OCI-LY1 (cell line): ENCODE measurements around the gene SYT1.

ENCODE experiments used
- H2AFZ ChIP-seq: fragments of 200-600 bp; sonication (generic), shearing (Covaris generic); 2 replicates; pipeline ENCODE4 v1.6.0; 2014; ENCODE audit warnings: antibody characterized with exemption, mild to moderate bottlenecking, low read length
- H3F3A ChIP-seq: fragments of 200-600 bp; sonication (generic), shearing (Covaris generic); 2 replicates; pipeline ENCODE4 v1.6.0; 2014; ENCODE audit warnings: mild to moderate bottlenecking, antibody characterized with exemption, low read length, moderate library complexity; ENCODE audit not compliant: insufficient read depth
- H3K27ac ChIP-seq: fragments of 200-600 bp; sonication (generic); 2 replicates; pipeline ENCODE4 v1.5.1; 2014; ENCODE audit warnings: low read length, mixed run types, mild to moderate bottlenecking, low read depth; ENCODE audit not compliant: poor library complexity, severe bottlenecking
- H3K27me3 ChIP-seq: fragments of 200-600 bp; sonication (generic); 2 replicates; pipeline ENCODE4 v1.6.0; 2014; ENCODE audit warnings: antibody characterized with exemption, mild to moderate bottlenecking, low read length, moderate library complexity; ENCODE audit not compliant: insufficient read depth
- H3K36me3 ChIP-seq: fragments of 200-600 bp; sonication (generic); 2 replicates; pipeline ENCODE4 v1.6.1; 2014; ENCODE audit warnings: mild to moderate bottlenecking, antibody characterized with exemption, low read length, moderate library complexity, mixed read lengths; ENCODE audit not compliant: insufficient read depth
- H3K4me1 ChIP-seq: fragments of 200-600 bp; sonication (generic); 2 replicates; pipeline ENCODE4 v1.5.1; 2014; ENCODE audit warnings: mild to moderate bottlenecking, low read length, moderate library complexity; ENCODE audit not compliant: insufficient read depth, severe bottlenecking
- H3K4me2 ChIP-seq: fragments of 200-600 bp; sonication (generic), shearing (Covaris generic); 2 replicates; pipeline ENCODE4 v1.6.1; 2014; ENCODE audit warnings: low read length
- H3K4me3 ChIP-seq: fragments of 200-600 bp; sonication (generic); 2 replicates; pipeline ENCODE4 v1.5.1; 2014; ENCODE audit warnings: low read length, low read depth, mild to moderate bottlenecking, mixed read lengths; ENCODE audit not compliant: poor library complexity, severe bottlenecking
- H3K79me2 ChIP-seq: fragments of 200-600 bp; shearing (Covaris generic); 2 replicates; pipeline ENCODE4 v1.6.1; 2016; ENCODE audit warnings: mixed run types, low read length, mixed read lengths; ENCODE audit not compliant: insufficient read depth
- H3K9ac ChIP-seq: fragments of 200-600 bp; sonication (generic), shearing (Covaris generic); 2 replicates; pipeline ENCODE4 v1.6.1; 2014; ENCODE audit warnings: mild to moderate bottlenecking, low read length, mixed read lengths
- H3K9me2 ChIP-seq: fragments of 200-600 bp; sonication (generic), shearing (Covaris generic); 2 replicates; pipeline ENCODE4 v1.6.1; 2014; ENCODE audit warnings: low read depth, mild to moderate bottlenecking, low read length, mixed read lengths
- H3K9me3 ChIP-seq: fragments of 200-600 bp; shearing (Covaris generic); 2 replicates; pipeline ENCODE4 v1.6.1; 2014; ENCODE audit warnings: low read length, mixed read lengths
- H4K20me1 ChIP-seq: fragments of 200-600 bp; sonication (generic), shearing (Covaris generic); 2 replicates; pipeline ENCODE4 v1.6.0; 2016; ENCODE audit warnings: mild to moderate bottlenecking, low read length; ENCODE audit not compliant: insufficient read depth
- EZH2 ChIP-seq: fragments of 200-600 bp; sonication (generic), shearing (Covaris generic); IDR thresholded peaks from 2 replicates; pipeline ENCODE4 v1.8.0; 2017; ENCODE audit warnings: borderline replicate concordance, mixed run types, mild to moderate bottlenecking, antibody characterized with exemption, low read length, moderate library complexity, mixed read lengths
- TF ChIP-seq, protein P1 (sequence below): fragments of 200-600 bp; sonication (generic), shearing (Covaris generic); IDR thresholded peaks from 2 replicates; pipeline ENCODE4 v1.5.1; 2017; ENCODE audit warnings: mild to moderate bottlenecking, antibody characterized with exemption, low read length, moderate library complexity, mixed read lengths

Gene SYT1

DNA sequence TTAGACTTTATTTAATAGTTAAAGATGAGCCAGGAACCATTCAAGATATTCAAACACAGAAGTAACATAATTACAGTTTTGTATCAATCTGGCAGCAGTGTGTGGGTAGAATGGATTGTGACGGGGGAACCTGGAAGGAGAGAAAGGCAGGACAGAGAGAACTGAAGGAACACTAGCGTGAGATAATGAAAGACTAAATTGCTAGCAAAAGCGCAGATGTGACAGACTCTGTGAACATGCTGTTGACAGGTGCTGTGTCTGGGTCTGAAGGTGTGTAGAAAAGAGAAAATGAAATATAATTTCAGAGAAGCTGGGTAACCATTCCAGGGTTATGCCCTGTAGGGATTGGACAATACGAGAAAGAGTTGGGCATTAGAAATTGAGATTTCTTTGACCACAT lies 372.3 kb downstream of the SYT1 start:
- no peak overlapping the region for H3K4me3 ChIP-seq
- H3F3A ChIP-seq, result no peaks in the 10 kb centered on the region
- H3K9me2 ChIP-seq, result no peaks in the 10 kb centered on the region
- no peaks in the 10 kb centered on the region for H3K4me1 ChIP-seq
- no peak overlapping the region for H3K27ac ChIP-seq
- no peak overlapping the region for H3K9ac ChIP-seq
- no peaks in the 10 kb centered on the region for H4K20me1 ChIP-seq
- H3K4me2 ChIP-seq, result no peak overlapping the region
- no peaks in the 10 kb centered on the region for H3K79me2 ChIP-seq
- H2AFZ ChIP-seq, result no peak overlapping the region
- no peak for TF ChIP-seq EZH2
- TF ChIP-seq, protein P1, sequence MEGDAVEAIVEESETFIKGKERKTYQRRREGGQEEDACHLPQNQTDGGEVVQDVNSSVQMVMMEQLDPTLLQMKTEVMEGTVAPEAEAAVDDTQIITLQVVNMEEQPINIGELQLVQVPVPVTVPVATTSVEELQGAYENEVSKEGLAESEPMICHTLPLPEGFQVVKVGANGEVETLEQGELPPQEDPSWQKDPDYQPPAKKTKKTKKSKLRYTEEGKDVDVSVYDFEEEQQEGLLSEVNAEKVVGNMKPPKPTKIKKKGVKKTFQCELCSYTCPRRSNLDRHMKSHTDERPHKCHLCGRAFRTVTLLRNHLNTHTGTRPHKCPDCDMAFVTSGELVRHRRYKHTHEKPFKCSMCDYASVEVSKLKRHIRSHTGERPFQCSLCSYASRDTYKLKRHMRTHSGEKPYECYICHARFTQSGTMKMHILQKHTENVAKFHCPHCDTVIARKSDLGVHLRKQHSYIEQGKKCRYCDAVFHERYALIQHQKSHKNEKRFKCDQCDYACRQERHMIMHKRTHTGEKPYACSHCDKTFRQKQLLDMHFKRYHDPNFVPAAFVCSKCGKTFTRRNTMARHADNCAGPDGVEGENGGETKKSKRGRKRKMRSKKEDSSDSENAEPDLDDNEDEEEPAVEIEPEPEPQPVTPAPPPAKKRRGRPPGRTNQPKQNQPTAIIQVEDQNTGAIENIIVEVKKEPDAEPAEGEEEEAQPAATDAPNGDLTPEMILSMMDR, result no peak
- H3K27me3 ChIP-seq, result no peaks in the 10 kb centered on the region
- H3K36me3 ChIP-seq, result no peaks in the 10 kb centered on the region
- no peaks in the 10 kb centered on the region for H3K9me3 ChIP-seq

DNA sequence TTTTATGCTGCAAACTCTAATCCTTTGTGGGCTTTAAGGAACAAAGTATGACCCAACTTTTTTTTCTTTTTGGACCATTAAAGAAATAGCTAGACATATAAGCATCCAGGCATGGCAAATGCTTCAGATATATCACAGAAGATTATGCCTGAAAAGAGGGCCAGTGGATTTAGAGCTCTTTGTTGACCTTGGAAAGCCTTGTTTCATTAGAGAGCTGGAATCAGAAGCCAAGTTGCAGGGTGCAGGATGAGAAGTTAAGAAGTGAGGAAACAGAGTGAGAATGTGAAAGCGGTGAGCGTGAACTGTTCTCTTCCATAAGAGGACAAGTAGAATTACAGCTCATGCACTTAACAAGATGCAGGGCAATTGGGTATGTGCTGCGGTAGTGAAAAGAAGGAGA lies 373.7 kb downstream of the SYT1 start:
- TF ChIP-seq, protein P1, result no peak
- TF ChIP-seq EZH2, result no peak
- no peaks in the 10 kb centered on the region for H3K4me1 ChIP-seq
- H3K9me2 ChIP-seq, result no peaks in the 10 kb centered on the region
- H3K79me2 ChIP-seq, result no peaks in the 10 kb centered on the region
- no peaks in the 10 kb centered on the region for H3K36me3 ChIP-seq
- H3K9ac ChIP-seq, result no peak overlapping the region
- H3K27me3 ChIP-seq, result no peaks in the 10 kb centered on the region
- no peaks in the 10 kb centered on the region for H3K9me3 ChIP-seq
- no peak overlapping the region for H3K27ac ChIP-seq
- no peak overlapping the region for H3K4me2 ChIP-seq
- H4K20me1 ChIP-seq, result no peaks in the 10 kb centered on the region
- no peak overlapping the region for H2AFZ ChIP-seq
- H3K4me3 ChIP-seq, result no peak overlapping the region
- no peaks in the 10 kb centered on the region for H3F3A ChIP-seq

DNA sequence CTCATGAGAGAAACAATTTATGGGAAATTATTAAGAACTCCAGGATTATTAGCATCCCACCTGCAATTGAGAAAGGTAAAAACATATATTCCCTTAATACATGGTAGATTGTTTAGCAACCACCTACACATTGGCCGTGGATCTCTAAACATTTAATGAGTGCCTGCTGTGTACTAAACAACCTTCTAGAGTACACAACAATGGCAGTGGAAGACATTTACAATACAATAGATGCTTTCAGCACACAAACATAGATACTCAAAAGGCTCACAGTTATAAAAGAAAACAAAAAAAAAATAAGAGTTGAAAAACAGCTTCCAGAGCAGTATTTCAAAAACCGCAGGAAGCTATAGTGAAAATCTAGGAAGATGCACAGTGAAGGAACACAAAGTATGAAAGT lies 382.9 kb downstream of the SYT1 start:
- no peak for TF ChIP-seq EZH2
- TF ChIP-seq, protein P1, result no peak
- H3K27me3 ChIP-seq, result no peaks in the 10 kb centered on the region
- no peak overlapping the region for H3K4me2 ChIP-seq
- no peaks in the 10 kb centered on the region for H3K4me1 ChIP-seq
- H3K9me2 ChIP-seq, result no peaks in the 10 kb centered on the region
- H3K9ac ChIP-seq, result no peak overlapping the region
- no peak overlapping the region for H3K27ac ChIP-seq
- H3K9me3 ChIP-seq, result no peaks in the 10 kb centered on the region
- H2AFZ ChIP-seq, result no peak overlapping the region
- H3K36me3 ChIP-seq, result no peaks in the 10 kb centered on the region
- H3F3A ChIP-seq, result no peaks in the 10 kb centered on the region
- H4K20me1 ChIP-seq, result no peaks in the 10 kb centered on the region
- no peaks in the 10 kb centered on the region for H3K79me2 ChIP-seq
- H3K4me3 ChIP-seq, result no peak overlapping the region
